HEK293 (cell line): ENCODE measurements around the gene RPN1.

ENCODE experiments used
- CTCF ChIA-PET: fragments of 350-600 bp; formaldehyde crosslinking; extraction: SDS; loops from one replicate; lab custom pipeline; 2021; ENCODE audit warnings: antibody characterized with exemption; lab: Yijun Ruan, JAX
- POLR2A ChIA-PET: fragments of 300-600 bp; formaldehyde crosslinking; extraction: SDS; loops from one replicate; lab custom pipeline; 2020; ENCODE audit warnings: antibody characterized with exemption, inconsistent platforms; lab: Yijun Ruan, JAX
- H3K27ac ChIP-seq: fragments of 200-500 bp; sonication (Bioruptor generic); 2 replicates; pipeline ENCODE4 v1.5.1; 2014; ENCODE audit warnings: low read depth, low read length, control low read depth, inconsistent platforms; ENCODE audit errors: extremely low read depth
- H3K36me3 ChIP-seq, 2 experiments: fragments of 200-500 bp in 1 of 2; sonication (Bioruptor generic) in 1 of 2; 1 replicate in 1 of 2; 2 replicates in 1 of 2; pipeline ENCODE4 v1.5.1; 2014 to 2017; ENCODE audit warnings: inconsistent platforms in 2 of 2, low read length in 2 of 2; ENCODE audit not compliant: control insufficient read depth in 2 of 2, insufficient read depth in 1 of 2
- H3K4me1 ChIP-seq: fragments of 200-500 bp; sonication (Bioruptor generic); 2 replicates; pipeline ENCODE4 v1.5.1; 2014; ENCODE audit warnings: mild to moderate bottlenecking, low read length, inconsistent platforms; ENCODE audit not compliant: control insufficient read depth, insufficient read depth
- H3K4me3 ChIP-seq: 2 replicates; pipeline ENCODE4 v1.5.1; 2011; ENCODE audit warnings: low read depth, mild to moderate bottlenecking, control low read depth, low read length, moderate library complexity
- H3K9me3 ChIP-seq: fragments of 200-500 bp; sonication (Bioruptor generic); 2 replicates; pipeline ENCODE4 v1.5.1; 2014; ENCODE audit warnings: low read depth, low read length, inconsistent platforms; ENCODE audit not compliant: control insufficient read depth, insufficient read depth
- EGR2 ChIP-seq: fragments of 450-650 bp; formaldehyde crosslinking; IDR thresholded peaks from 2 replicates; pipeline ENCODE4 v1.5.1; 2016; ENCODE audit warnings: low read depth, missing biosample characterization, missing genetic modification characterization
- MEIS1 ChIP-seq: sonication (generic); formaldehyde crosslinking; IDR thresholded peaks from 2 replicates; pipeline ENCODE4 v1.8.1; 2022; ENCODE audit warnings: missing genetic modification reagents, mild to moderate bottlenecking, borderline replicate concordance
- SETDB1 ChIP-seq: IDR thresholded peaks from one replicate; pipeline ENCODE4 v1.6.1; 2017; ENCODE audit warnings: mild to moderate bottlenecking, low read length, moderate library complexity, mixed read lengths; ENCODE audit not compliant: insufficient read length
- TRIM28 ChIP-seq: IDR thresholded peaks from 2 replicates; pipeline ENCODE4 v1.6.1; 2011; ENCODE audit warnings: low read length, control low read depth, borderline replicate concordance
- YY2 ChIP-seq: fragments of 450-650 bp; formaldehyde crosslinking; IDR thresholded peaks from 2 replicates; pipeline ENCODE4 v1.5.1; 2016; ENCODE audit warnings: missing biosample characterization, missing genetic modification characterization
- ZBTB49 ChIP-seq: fragments of 450-650 bp; formaldehyde crosslinking; IDR thresholded peaks from 2 replicates; pipeline ENCODE4 v1.5.1; 2016; ENCODE audit warnings: missing biosample characterization, missing genetic modification characterization, low read depth
- ZFP37 ChIP-seq: fragments of 450-650 bp; formaldehyde crosslinking; IDR thresholded peaks from 2 replicates; pipeline ENCODE4 v1.5.1; 2016; ENCODE audit warnings: missing biosample characterization, missing genetic modification characterization
- ZIC2 ChIP-seq: fragments of 450-650 bp; formaldehyde crosslinking; IDR thresholded peaks from 2 replicates; pipeline ENCODE4 v1.5.1; 2016; ENCODE audit warnings: missing biosample characterization, missing genetic modification characterization
- ZNF18 ChIP-seq: fragments of 450-650 bp; formaldehyde crosslinking; IDR thresholded peaks from 2 replicates; pipeline ENCODE4 v1.5.1; 2016; ENCODE audit warnings: missing biosample characterization, missing genetic modification characterization
- ZNF623 ChIP-seq: fragments of 450-650 bp; formaldehyde crosslinking; IDR thresholded peaks from 2 replicates; pipeline ENCODE4 v1.5.1; 2016; ENCODE audit warnings: missing biosample characterization, missing genetic modification characterization
- ZNF626 ChIP-seq: fragments of 450-650 bp; sonication (Bioruptor Pico); formaldehyde crosslinking; IDR thresholded peaks from 2 replicates; pipeline ENCODE4 v1.5.1; 2018; ENCODE audit warnings: missing biosample characterization, missing genetic modification characterization, inconsistent platforms
- ZNF707 ChIP-seq: fragments of 450-650 bp; formaldehyde crosslinking; IDR thresholded peaks from 2 replicates; pipeline ENCODE4 v1.5.1; 2016; ENCODE audit warnings: missing biosample characterization, missing genetic modification characterization
- ZNF776 ChIP-seq: fragments of 450-650 bp; formaldehyde crosslinking; IDR thresholded peaks from 2 replicates; pipeline ENCODE4 v1.5.0; 2017; ENCODE audit warnings: missing biosample characterization, missing genetic modification characterization, borderline replicate concordance
- ZSCAN30 ChIP-seq: fragments of 450-650 bp; IDR thresholded peaks from 2 replicates; pipeline ENCODE4 v1.5.1; 2018; ENCODE audit warnings: missing biosample characterization, mild to moderate bottlenecking, missing genetic modification characterization, moderate library complexity
- TF ChIP-seq, protein P1 (sequence below): fragments of 450-650 bp; formaldehyde crosslinking; IDR thresholded peaks from 2 replicates; pipeline ENCODE4 v1.5.1; 2017; ENCODE audit warnings: missing biosample characterization, missing genetic modification characterization
- TF ChIP-seq, protein P2 (sequence below): fragments of 450-650 bp; formaldehyde crosslinking; IDR thresholded peaks from 2 replicates; pipeline ENCODE4 v1.5.1; 2016; ENCODE audit warnings: missing biosample characterization, missing genetic modification characterization
- TF ChIP-seq, protein P3 (sequence below): fragments of 450-650 bp; formaldehyde crosslinking; IDR thresholded peaks from 2 replicates; pipeline ENCODE4 v1.5.1; 2017; ENCODE audit warnings: missing biosample characterization, missing genetic modification characterization
- TF ChIP-seq, protein P4 (sequence below): fragments of 450-650 bp; formaldehyde crosslinking; IDR thresholded peaks from 2 replicates; pipeline ENCODE4 v1.5.0; 2017; ENCODE audit warnings: missing biosample characterization, missing genetic modification characterization, borderline replicate concordance

RPN1 gene

DNA sequence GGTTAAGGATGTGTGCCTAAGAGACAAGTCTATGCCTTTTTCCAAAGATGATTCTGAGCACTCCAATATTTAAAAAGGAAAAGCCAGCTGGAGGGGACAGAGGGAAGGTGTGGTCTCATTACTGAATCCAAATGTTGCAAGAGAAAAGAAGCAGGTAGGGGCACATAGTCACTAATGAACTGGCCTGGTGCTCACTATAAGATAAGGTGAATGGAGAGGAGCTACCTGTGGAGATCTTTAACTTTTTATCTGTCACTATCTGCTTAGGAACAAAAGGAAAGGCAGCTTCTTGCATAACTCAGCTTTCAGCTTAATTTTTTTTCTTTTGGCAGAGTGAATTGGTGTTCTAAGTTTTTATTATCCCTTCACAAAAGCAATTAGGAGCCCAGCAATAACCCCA, 69.1 kb downstream of the RPN1 start (continued):
- TF ChIP-seq ZNF18 (tag by site-specific recombination) (no peak), ZFP37 (tag by site-specific recombination) (no peak), ZBTB49 (no peak), YY2 (no peak), MEIS1 (CRISPR knock-in tag) (no peak), ZNF626 (tag by site-specific recombination) (no peak)
- TF ChIP-seq, protein P1, sequence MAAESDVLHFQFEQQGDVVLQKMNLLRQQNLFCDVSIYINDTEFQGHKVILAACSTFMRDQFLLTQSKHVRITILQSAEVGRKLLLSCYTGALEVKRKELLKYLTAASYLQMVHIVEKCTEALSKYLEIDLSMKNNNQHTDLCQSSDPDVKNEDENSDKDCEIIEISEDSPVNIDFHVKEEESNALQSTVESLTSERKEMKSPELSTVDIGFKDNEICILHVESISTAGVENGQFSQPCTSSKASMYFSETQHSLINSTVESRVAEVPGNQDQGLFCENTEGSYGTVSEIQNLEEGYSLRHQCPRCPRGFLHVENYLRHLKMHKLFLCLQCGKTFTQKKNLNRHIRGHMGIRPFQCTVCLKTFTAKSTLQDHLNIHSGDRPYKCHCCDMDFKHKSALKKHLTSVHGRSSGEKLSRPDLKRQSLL (tag by site-specific recombination), result no peak
- TF ChIP-seq, protein P2, sequence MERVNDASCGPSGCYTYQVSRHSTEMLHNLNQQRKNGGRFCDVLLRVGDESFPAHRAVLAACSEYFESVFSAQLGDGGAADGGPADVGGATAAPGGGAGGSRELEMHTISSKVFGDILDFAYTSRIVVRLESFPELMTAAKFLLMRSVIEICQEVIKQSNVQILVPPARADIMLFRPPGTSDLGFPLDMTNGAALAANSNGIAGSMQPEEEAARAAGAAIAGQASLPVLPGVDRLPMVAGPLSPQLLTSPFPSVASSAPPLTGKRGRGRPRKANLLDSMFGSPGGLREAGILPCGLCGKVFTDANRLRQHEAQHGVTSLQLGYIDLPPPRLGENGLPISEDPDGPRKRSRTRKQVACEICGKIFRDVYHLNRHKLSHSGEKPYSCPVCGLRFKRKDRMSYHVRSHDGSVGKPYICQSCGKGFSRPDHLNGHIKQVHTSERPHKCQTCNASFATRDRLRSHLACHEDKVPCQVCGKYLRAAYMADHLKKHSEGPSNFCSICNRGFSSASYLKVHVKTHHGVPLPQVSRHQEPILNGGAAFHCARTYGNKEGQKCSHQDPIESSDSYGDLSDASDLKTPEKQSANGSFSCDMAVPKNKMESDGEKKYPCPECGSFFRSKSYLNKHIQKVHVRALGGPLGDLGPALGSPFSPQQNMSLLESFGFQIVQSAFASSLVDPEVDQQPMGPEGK (tag by site-specific recombination), result no peak

GRCh38 chr3:128579927-128580326, 70.7 kb downstream of the RPN1 start:
- ChIA-PET CTCF (no interaction called here), POLR2A (no interaction called here)
- Histone ChIP-seq H3K4me3 (no peak overlapping the region), H3K4me1 (no peaks in the 10 kb centered on the region), H3K27ac (no peak overlapping the region), H3K9me3 (no peaks in the 10 kb centered on the region), H3K36me3 (no peaks in the 10 kb centered on the region)
- TF ChIP-seq ZNF776 (tag by site-specific recombination) (no peak), TRIM28 (peak; percentile 13; the same call in 1 of the 2 replicates), SETDB1 (peak; percentile 13)

DNA sequence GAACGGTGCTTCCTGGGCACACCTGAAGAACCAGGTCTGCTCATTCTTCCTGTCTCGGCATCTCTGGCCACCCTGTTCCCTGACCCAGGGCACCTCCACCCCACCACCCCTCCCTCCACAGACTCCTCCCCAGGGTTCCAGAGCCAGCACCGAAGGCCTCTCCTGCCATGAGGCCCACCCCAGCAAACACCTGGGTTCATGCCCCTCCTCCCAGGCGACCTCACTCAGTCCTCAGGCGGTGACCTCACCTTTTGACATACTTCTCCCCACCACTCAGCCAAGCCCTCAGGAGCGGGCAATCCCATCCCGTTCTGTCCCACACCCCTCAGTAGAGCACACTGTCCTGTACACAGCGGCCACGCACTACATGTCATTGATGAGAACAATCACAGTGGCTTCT, 72.3 kb downstream of the RPN1 start:
- no peaks in the 10 kb centered on the region for H3K9me3 ChIP-seq
- TF ChIP-seq SETDB1, result no peak
- TF ChIP-seq, all 188 proteins: peak for 0
- ChIA-PET POLR2A (no interaction called here), CTCF (no interaction called here)
- no peaks in the 10 kb centered on the region for H3K4me1 ChIP-seq
- H3K27ac ChIP-seq, result no peak overlapping the region
- H3K4me3 ChIP-seq, result no peak overlapping the region
- no peaks in the 10 kb centered on the region for H3K36me3 ChIP-seq

DNA sequence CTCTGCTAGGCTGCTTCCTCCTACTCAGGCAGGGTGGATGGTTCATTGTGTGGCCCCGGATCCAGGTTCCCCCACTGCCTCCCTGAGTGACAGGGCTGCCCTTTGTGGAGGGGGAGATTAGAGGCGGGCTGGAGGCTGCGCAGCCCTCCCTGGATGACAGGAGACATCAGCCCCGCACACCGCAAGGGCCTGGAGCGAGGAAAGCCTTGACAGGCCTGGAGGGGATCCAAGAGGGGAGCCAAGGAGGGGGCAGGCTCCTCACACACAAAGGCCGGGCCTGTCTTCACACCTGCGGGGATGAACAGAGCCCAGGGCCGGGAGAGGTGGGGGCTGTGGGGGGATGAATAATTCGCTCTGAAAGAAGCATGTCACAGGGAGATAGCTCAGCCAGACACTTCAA, 72.9 kb downstream of the RPN1 start:
- CTCF ChIA-PET, result interaction anchor here (1.1 kb wide), 1 partner anchor 31 kb away, joined by 3 read pairs; no protein-coding TSS in a partner anchor
- Histone ChIP-seq H3K9me3 (no peaks in the 10 kb centered on the region), H3K4me3 (no peak overlapping the region), H3K27ac (no peak overlapping the region), H3K4me1 (no peaks in the 10 kb centered on the region), H3K36me3 (no peaks in the 10 kb centered on the region)
- POLR2A ChIA-PET, result no interaction called here
- TF ChIP-seq, protein P3, sequence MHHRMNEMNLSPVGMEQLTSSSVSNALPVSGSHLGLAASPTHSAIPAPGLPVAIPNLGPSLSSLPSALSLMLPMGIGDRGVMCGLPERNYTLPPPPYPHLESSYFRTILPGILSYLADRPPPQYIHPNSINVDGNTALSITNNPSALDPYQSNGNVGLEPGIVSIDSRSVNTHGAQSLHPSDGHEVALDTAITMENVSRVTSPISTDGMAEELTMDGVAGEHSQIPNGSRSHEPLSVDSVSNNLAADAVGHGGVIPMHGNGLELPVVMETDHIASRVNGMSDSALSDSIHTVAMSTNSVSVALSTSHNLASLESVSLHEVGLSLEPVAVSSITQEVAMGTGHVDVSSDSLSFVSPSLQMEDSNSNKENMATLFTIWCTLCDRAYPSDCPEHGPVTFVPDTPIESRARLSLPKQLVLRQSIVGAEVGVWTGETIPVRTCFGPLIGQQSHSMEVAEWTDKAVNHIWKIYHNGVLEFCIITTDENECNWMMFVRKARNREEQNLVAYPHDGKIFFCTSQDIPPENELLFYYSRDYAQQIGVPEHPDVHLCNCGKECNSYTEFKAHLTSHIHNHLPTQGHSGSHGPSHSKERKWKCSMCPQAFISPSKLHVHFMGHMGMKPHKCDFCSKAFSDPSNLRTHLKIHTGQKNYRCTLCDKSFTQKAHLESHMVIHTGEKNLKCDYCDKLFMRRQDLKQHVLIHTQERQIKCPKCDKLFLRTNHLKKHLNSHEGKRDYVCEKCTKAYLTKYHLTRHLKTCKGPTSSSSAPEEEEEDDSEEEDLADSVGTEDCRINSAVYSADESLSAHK (tag by site-specific recombination), result no peak
- TF ChIP-seq ZIC2 (tag by site-specific recombination) (no peak), ZNF623 (tag by site-specific recombination) (no peak), EGR2 (tag by site-specific recombination) (no peak), ZNF707 (tag by site-specific recombination) (no peak), ZSCAN30 (tag by site-specific recombination) (no peak)
- TF ChIP-seq, protein P4, sequence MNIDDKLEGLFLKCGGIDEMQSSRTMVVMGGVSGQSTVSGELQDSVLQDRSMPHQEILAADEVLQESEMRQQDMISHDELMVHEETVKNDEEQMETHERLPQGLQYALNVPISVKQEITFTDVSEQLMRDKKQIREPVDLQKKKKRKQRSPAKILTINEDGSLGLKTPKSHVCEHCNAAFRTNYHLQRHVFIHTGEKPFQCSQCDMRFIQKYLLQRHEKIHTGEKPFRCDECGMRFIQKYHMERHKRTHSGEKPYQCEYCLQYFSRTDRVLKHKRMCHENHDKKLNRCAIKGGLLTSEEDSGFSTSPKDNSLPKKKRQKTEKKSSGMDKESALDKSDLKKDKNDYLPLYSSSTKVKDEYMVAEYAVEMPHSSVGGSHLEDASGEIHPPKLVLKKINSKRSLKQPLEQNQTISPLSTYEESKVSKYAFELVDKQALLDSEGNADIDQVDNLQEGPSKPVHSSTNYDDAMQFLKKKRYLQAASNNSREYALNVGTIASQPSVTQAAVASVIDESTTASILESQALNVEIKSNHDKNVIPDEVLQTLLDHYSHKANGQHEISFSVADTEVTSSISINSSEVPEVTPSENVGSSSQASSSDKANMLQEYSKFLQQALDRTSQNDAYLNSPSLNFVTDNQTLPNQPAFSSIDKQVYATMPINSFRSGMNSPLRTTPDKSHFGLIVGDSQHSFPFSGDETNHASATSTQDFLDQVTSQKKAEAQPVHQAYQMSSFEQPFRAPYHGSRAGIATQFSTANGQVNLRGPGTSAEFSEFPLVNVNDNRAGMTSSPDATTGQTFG (tag by site-specific recombination), result no peak
